Measurements from ENCODE around the gene ATXN2.
"Not testable (repeated sequence)": the region's sequence is repeated elsewhere in the genome, so short reads cannot be mapped to it uniquely, and the experiment has no call there.

Gene ATXN2

DNA sequence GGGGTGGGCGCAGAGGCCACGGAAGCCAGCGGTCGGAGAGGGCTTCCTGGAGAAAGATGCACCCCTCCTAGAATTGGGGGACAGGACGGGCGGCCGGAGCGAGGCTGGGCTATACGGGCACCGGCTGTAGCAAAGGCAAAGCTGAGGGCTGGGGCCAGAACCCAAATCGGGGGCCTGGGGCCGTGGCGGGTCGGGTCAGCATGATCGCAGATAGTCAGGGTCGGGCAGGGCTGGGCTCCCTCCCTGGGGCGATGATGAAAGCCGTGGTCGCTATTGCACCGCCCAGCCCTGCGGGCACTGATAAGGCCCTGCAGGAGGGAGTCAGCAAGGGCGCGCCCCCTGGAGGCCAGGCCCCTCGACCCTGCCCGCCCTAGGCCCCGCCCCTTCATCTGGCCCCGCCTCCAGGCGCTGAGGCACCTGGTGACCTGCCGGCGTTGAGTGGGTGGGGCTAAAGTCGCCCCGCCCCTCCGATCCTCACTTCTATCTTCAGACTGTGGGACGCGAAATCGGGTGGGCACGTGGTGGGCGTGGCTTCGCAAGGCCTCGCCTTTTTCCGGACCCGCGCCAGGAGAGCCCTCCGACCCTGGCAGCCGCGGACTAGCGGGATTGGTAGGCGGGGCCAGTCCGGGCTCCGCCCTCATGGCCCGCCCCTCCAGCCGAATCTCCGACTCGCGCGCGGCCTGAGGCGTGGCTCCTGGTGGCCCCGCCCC is 193.8 kb downstream of the ATXN2 start:
- DNase-seq (ENCODE audit: low read depth, low spot score), result no peak

DNA sequence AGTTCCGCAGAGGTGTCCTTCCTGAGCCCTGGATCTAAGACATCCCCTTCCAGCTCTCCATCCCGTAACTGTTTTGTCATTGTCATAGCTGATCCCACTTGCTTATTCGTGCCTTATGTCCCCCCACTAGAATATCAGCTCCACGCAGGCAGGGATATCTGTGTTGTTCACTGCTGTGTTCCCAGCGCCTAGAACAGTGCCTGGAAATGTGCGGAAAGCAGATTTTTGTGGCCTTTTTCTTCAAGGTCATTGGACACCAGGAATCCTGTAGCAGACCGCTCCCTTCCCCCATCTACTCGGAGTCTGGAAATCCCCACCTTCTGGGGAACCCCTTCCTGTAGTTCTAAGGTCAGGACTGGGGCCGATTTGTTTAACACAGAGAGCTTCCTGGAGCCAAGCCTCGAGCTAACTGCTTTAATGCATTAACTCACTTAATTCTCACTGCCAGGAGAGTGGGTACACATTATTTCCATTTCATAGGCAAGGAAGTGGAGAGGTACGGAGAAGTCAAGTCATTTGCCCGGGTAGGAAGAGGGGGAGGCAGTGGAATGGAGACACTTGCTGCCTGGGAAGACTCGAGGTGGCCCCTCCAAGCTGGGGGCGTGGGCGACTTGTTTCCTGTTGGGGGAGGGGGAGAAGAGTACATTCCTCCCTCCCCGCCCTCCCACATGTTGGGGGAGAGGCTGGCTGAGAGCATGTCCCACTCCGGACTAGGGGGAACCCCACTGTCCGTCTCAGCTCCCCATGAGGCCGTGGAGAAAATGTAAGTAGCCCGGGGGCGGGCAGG is 194.6 kb downstream of the ATXN2 start:
- DNase-seq (ENCODE audit: low read depth, low spot score), result no peak

DNA sequence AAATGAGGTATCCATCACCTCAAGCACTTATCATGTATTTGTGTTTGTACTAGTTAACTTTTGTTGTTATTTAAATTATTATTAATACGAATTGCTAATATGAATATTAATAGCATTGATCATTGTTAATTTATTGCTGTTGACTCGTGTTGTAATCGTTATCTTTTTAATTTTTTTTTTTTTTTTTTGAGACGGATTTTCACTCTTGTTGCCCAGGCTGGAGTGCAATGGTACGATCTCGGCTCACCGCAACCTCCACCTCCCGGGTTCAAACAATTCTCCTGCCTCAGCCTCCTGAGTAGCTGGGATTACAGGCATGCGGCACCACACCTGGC is 196.7 kb downstream of the ATXN2 start:
- DNase-seq (ENCODE audit: low read depth, low spot score), result not testable (repeated sequence)

All from smooth muscle cell of the brain vasculature (primary cell).